ENCODE results near the gene SIRPB2. TPM values are rescaled to one million over a fixed set of nuclear protein-coding genes. Genes with fewer than 3 reads are reported as not detected.

SIRPB2 gene
- total and polyA plus RNA-seq, 10 of the 15 experiments (the other 5 are each of a cell fraction or from before 2014, with no cell fraction given): not detected

- ChIA-PET RAD21 (ENCODE audit: unreplicated experiment) (interaction anchor here (0.8 to 3.6 kb wide), 10 partner anchors 11 to 123 kb away, joined by 3 to 15 read pairs (median 4); partner anchors contain the start of gene SDCBP2), CTCF (interaction anchor here (0.6 to 7.2 kb wide), 15 partner anchors 12 to 299 kb away, joined by 3 to 65 read pairs (median 11); partner anchors contain the start of genes FKBP1A and NSFL1C), SMC1A (ENCODE audit: uncharacterized antibody, unreplicated experiment) (interaction anchor here (0.6 to 4.9 kb wide), 15 partner anchors 9 to 466 kb away, joined by 3 to 32 read pairs (median 4); partner anchors contain the start of gene SDCBP2), POLR2A (no interaction called here)
- BruUV-seq (replicated peaks): no TSS peak
- Histone ChIP-seq H3K9ac (ENCODE audit: control insufficient read depth, insufficient read depth, low read length) (no peak overlapping the region), H3K27me3 (replicated peaks in 1 of 2; ENCODE audit: control insufficient read depth in 2 of 2, insufficient read depth in 2 of 2, low read length in 1 of 2) (no peaks in the 10 kb centered on the region), H4K20me1 (ENCODE audit: control insufficient read depth, insufficient read depth) (peaks cover 3% of the 10 kb centered on the region; the same call in 1 of the 2 replicates), H3K4me1 (ENCODE audit: control insufficient read depth, insufficient read depth, low read length) (peaks cover 11% of the 10 kb centered on the region), H3K9me3 (replicated peaks; ENCODE audit: control insufficient read depth, insufficient read depth, low read length) (no peaks in the 10 kb centered on the region; the same call in 2 of the 3 replicates), H3K4me2 (ENCODE audit: control insufficient read depth, insufficient read depth) (no peak overlapping the region), H2AFZ (ENCODE audit: control insufficient read depth, low read depth, low read length) (peak overlapping the region; percentile 4; the same call in 1 of the 2 replicates), H3K4me3 (no peak overlapping the region), H3K79me2 (ENCODE audit: control insufficient read depth, insufficient read depth, low read length) (no peaks in the 10 kb centered on the region), H3K27ac (ENCODE audit: control insufficient read depth, insufficient read depth) (no peak overlapping the region), H3K36me3 (ENCODE audit: control insufficient read depth in 2 of 2, insufficient read depth in 2 of 2, low read length in 1 of 2) (no peaks in the 10 kb centered on the region)
- FAIRE-seq (no peak), ATAC-seq (no peak), DNase-seq (ENCODE audit: low read depth, low spot score) (no peak)
- intact Hi-C loops (cut with micrococcal nuclease; ENCODE audit: unreplicated experiment) (loop anchor here (5.0 kb wide), 1 partner anchor 43 kb away; the partner anchor contains the start of gene FKBP1A), in situ Hi-C loops (cut with MboI) (loop anchor here (5.0 kb wide), 1 partner anchor 123 kb away; no protein-coding TSS in a partner anchor)
- TF ChIP-seq, protein P1, sequence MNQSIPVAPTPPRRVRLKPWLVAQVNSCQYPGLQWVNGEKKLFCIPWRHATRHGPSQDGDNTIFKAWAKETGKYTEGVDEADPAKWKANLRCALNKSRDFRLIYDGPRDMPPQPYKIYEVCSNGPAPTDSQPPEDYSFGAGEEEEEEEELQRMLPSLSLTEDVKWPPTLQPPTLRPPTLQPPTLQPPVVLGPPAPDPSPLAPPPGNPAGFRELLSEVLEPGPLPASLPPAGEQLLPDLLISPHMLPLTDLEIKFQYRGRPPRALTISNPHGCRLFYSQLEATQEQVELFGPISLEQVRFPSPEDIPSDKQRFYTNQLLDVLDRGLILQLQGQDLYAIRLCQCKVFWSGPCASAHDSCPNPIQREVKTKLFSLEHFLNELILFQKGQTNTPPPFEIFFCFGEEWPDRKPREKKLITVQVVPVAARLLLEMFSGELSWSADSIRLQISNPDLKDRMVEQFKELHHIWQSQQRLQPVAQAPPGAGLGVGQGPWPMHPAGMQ (IDR thresholded peaks at IDR 0.05; ENCODE audit: borderline replicate concordance): no peak
- TF ChIP-seq CREM (IDR thresholded peaks at IDR 0.05; ENCODE audit: low read depth) (no peak), JUNB (IDR thresholded peaks at IDR 0.05) (no peak), ZNF384 (IDR thresholded peaks at IDR 0.05; ENCODE audit: borderline replicate concordance, low read depth, low read length) (no peak), RCOR1 (conservative IDR thresholded peaks at IDR 0.05; ENCODE audit: low read depth, low read length) (no peak), POLR2A (IDR thresholded peaks at IDR 0.05; ENCODE audit: low read depth, low read length) (no peak), CHD1 (IDR thresholded peaks at IDR 0.05; ENCODE audit: low read depth, low read length) (no peak), ATF7 (IDR thresholded peaks at IDR 0.05; ENCODE audit: low read depth) (no peak)
Measured at GRCh38 chr20:1435337-1435699, 55.9 kb downstream of the SIRPB2 start.

Measured in GM12878 (cell line).